Measurements from ENCODE around the gene PDGFD. TPM values are rescaled to one million over a fixed set of nuclear protein-coding genes. Genes with fewer than 3 reads are reported as not detected.

Gene PDGFD
- total and polyA plus RNA-seq, 9 donors: 42.8 to 134 (median 77.9) TPM

- no peak overlapping the region for H3K4me3 ChIP-seq
- no peak for TF ChIP-seq CTCF (IDR thresholded peaks at IDR 0.05)
- no peak for TF ChIP-seq POLR2A (IDR thresholded peaks at IDR 0.05)
- TF ChIP-seq EP300 (IDR thresholded peaks at IDR 0.05): no peak
- peaks cover 6% of the 10 kb centered on the region for H3K4me1 ChIP-seq (ENCODE audit: insufficient read depth)
- H3K27ac ChIP-seq: no peak overlapping the region
- no peak for DNase-seq
- no peaks in the 10 kb centered on the region for H3K9me3 ChIP-seq
- H3K36me3 ChIP-seq: no peaks in the 10 kb centered on the region
- H3K27me3 ChIP-seq: no peaks in the 10 kb centered on the region
- intact Hi-C loops (cut with DNase I): no loop called here
- WGBS, 3 donors: 43 to 55% (median 46%) methylated on average over 5 of the region's 5 CpGs
Observed at GRCh38 chr11:104106136-104106754, 57.7 kb downstream of the PDGFD start.

DNA sequence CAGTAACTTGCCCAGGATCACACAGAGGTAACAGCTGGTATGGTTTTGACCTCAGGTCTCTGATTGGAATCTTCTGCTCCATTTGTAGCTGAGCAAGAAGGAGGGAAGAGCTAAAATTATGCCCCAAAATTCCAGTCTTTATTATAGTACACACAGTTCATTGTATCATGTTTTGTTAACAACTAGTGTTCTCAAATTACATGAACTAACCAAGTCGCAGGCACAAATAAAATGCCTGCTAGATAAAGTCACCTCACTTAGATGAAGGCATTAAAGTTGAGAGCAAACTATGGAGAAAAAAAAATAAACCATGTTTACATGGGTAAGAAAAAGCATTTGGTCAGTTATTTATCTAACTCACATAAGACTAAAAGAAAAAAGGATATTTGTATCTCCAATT is 58.8 kb downstream of the PDGFD start:
- WGBS, 3 donors: 20 to 48% (median 21%) methylated on average over 1 of the region's 1 CpG
- intact Hi-C loops (cut with DNase I): no loop called here
- Histone ChIP-seq H3K27me3 (no peaks in the 10 kb centered on the region), H3K27ac (no peak overlapping the region), H3K36me3 (no peaks in the 10 kb centered on the region), H3K4me3 (no peak overlapping the region), H3K9me3 (no peaks in the 10 kb centered on the region), H3K4me1 (ENCODE audit: insufficient read depth) (peaks cover 5% of the 10 kb centered on the region)
- no peak for TF ChIP-seq POLR2A (IDR thresholded peaks at IDR 0.05)
- TF ChIP-seq EP300 (IDR thresholded peaks at IDR 0.05): no peak
- no peak for TF ChIP-seq CTCF (IDR thresholded peaks at IDR 0.05)
- no peak for DNase-seq

- 90 to 93% (median 90%) methylated on average over 3 of the region's 3 CpGs for WGBS, 3 donors
- no peak for TF ChIP-seq POLR2A (IDR thresholded peaks at IDR 0.05)
- no peak for TF ChIP-seq CTCF (IDR thresholded peaks at IDR 0.05)
- TF ChIP-seq EP300 (IDR thresholded peaks at IDR 0.05): no peak
- H3K27ac ChIP-seq: no peak overlapping the region
Observed at GRCh38 chr11:104104664-104105063, 59.3 kb downstream of the PDGFD start.

DNA sequence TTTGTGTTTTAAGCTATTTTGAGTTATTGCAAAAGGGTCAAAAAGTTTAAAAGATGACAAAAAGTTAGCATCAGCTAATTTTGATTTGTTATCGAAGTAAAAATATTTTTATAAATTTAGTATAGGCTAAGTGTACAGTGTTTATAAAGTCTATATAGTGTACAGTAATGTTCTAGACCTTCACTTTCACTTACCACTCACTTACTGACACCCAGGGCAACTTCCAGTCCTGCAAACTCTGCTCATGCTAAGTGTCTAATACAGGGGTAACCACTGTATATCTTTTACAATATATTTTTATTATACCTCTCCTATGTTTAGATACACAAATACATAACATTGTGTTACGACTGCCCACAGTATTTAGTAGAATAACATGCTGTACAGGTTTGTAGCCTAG is 59.7 kb downstream of the PDGFD start:
- 96 to 98% (median 97%) methylated on average over 2 of the region's 2 CpGs for WGBS, 3 donors
- no peak for DNase-seq

More at GRCh38 chr11:104104664-104105063, 59.3 kb downstream of the PDGFD start:
- Histone ChIP-seq H3K4me1 (ENCODE audit: insufficient read depth) (peaks cover 5% of the 10 kb centered on the region), H3K27me3 (no peaks in the 10 kb centered on the region), H3K4me3 (no peak overlapping the region), H3K36me3 (no peaks in the 10 kb centered on the region), H3K9me3 (no peaks in the 10 kb centered on the region)
- intact Hi-C loops (cut with DNase I): no loop called here
- DNase-seq: no peak

More for the DNA sequence above, 59.7 kb downstream of the PDGFD start:
- intact Hi-C loops (cut with DNase I): no loop called here
- Histone ChIP-seq H3K27me3 (no peaks in the 10 kb centered on the region), H3K4me1 (ENCODE audit: insufficient read depth) (peaks cover 5% of the 10 kb centered on the region), H3K36me3 (no peaks in the 10 kb centered on the region), H3K4me3 (no peak overlapping the region), H3K27ac (no peak overlapping the region), H3K9me3 (no peaks in the 10 kb centered on the region)
- TF ChIP-seq CTCF (IDR thresholded peaks at IDR 0.05) (no peak), POLR2A (IDR thresholded peaks at IDR 0.05) (no peak), EP300 (IDR thresholded peaks at IDR 0.05) (no peak)

Measured in ovary (tissue), 9 donors.